GM19023 (cell line): Measurements from ENCODE around the gene E4F1.

Source experiments
- ATAC-seq: cut with Tn5 transposase; IDR thresholded peaks from one replicate; pipeline ENCODE4 v1.9.1; 2021; ENCODE audit warnings: mild to moderate bottlenecking, moderate library complexity; ENCODE audit not compliant: unreplicated experiment

The E4F1 gene

DNA sequence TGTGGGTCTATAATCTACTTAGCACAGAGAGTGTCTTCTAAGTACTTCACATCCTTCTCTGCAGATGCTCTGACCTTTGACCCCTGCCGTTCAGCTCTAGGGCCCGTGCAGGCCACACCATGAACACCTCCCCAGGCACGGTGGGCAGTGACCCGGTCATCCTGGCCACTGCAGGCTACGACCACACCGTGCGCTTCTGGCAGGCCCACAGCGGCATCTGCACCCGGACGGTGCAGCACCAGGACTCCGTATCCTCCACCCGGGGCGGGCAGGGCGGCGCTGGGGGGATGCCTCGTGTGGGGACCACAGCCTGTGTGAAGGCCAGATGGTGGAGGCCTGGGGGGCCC, 17.5 kb upstream of the E4F1 start:
- peak; percentile 12 for ATAC-seq

DNA sequence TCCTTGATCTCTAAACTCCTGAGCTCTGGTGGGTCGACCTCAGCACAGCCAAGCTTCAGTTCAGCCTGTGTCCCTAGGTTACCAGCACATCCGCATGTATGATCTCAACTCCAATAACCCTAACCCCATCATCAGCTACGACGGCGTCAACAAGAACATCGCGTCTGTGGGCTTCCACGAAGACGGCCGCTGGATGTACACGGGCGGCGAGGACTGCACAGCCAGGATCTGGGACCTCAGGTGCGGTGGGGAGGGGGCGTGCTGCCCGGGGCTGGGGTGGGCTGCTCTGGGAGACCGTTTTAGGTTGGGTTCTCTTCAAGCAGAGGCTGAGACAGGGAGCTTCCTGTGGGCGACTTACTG, 17.0 kb upstream of the E4F1 start:
- no peak for ATAC-seq

DNA sequence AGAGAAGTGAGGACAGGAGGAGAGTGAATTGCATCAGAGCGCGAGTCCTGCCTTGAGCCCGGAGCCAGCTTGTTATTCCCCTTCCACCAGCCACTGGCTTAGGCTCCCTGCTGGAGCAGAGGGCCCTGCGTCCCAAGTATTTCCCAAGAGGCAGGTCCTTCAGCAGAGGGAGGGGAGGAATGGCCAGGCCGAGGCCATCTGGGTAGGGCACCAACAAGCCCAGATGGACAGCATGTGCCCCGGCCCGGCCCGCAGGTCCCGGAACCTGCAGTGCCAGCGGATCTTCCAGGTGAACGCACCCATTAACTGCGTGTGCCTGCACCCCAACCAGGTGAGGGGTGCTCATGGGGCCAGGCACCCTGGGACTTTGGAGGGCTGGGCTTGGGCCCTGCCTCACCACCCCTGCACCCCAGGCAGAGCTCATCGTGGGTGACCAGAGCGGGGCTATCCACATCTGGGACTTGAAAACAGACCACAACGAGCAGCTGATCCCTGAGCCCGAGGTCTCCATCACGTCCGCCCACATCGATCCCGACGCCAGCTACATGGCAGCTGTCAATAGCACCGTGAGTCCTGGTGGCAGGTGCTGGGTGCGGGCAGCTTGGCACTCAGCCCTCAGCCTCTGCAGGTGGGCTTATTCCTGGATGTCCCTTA, 16.5 kb upstream of the E4F1 start:
- ATAC-seq, result no peak

DNA sequence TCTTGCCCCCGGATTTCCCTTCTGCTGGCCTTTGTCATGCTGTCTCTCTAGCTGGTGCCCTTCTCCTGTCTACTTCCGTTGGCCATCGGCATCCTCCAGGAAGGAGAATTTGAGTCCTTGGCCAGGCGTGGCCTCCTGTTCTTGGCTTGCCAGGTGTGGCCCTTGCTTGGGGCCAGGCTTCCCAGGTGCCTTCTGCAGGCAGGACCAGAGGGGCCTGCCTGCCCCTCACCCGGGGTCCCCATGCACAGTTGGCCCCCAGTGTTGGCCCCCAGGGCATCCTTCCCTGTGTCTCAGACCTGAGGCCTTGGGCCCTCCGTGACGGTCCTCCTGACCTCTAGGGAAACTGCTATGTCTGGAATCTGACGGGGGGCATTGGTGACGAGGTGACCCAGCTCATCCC, 15.5 kb upstream of the E4F1 start:
- no peak for ATAC-seq

DNA sequence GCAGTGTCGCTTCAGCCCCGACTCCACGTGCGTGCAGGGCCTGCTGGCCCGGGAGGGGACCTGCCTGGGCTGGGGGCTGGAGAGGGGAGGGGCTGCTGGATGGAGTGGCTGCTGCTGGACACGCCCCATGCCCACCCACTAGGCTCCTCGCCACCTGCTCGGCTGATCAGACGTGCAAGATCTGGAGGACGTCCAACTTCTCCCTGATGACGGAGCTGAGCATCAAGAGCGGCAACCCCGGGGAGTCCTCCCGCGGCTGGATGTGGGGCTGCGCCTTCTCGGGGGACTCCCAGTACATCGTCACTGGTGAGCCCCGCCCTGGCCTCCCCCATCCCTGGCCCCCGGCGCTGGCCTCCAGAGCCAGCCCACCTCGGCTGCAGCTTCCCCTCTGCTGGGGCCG, 15.1 kb upstream of the E4F1 start:
- ATAC-seq, result no peak

DNA sequence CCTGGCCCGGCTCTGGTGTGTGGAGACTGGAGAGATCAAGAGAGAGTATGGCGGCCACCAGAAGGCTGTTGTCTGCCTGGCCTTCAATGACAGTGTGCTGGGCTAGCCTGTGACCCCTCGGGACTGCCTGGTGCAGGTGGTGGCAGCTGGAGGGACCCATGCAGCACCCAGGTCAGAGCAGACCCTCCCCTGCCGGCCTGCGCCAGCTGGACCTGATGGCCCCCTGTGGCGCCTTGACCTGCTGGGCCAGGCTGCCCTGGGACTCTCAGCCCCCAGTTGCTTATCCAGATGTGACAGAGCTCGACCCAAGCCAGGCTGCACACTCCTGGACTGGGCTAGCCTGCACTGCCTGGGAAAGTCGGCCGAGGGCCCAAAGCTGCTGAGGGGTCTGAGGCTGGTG, 14.6 kb upstream of the E4F1 start:
- no peak for ATAC-seq

DNA sequence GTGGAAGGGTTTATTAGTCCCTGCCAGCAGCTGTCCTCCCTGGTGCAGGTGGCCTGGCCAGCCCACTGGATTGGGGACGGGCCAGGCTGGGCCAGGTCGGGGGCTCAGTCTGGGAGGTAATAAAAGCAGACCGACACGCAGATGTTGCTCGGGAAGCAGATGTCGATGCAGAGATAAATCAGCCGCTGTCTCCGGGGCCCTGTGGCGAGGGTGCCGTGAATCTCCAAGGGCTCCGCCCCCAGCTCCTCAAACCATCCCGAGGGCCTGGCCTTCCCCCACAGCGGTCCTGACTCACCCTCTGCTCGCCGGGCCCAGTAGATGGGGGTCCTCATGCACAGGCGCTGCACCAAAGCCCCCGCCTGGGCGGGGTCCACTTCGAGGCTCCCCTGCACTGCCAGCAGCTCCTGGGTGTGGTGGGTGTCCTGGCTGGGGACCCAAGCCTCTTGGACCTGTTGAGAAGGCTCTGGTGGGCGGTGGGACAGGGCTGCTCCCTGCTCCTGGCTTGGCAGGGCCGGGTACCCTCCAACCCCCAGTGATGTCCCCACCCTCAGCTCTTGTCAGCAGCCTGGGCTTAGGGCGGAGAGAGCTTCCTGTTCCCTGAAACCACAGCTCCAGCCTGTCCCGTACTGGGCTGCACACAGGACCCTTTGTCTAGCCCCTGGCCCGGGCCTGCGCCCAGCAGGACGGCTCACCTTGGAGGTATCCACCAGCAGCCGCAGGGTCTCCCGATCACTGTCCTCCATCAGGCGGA, 14.0 kb upstream of the E4F1 start:
- ATAC-seq, result no peak

DNA sequence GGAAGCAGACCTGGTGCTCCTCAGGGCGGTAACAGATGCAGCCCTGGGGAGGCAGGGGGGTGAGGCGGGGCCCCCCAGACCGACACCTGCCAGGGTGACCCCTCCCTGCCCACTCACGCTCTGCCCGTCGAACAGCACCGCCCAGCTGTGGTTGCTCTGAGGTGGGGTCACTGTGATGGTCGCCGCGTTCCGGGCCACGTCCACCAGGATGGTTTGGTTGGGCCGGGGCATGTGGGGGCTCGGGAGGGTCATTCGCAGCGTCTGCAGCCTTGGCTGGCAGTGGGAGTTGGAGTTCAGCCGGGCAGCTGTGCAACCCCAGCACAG, 13.4 kb upstream of the E4F1 start:
- no peak for ATAC-seq

DNA sequence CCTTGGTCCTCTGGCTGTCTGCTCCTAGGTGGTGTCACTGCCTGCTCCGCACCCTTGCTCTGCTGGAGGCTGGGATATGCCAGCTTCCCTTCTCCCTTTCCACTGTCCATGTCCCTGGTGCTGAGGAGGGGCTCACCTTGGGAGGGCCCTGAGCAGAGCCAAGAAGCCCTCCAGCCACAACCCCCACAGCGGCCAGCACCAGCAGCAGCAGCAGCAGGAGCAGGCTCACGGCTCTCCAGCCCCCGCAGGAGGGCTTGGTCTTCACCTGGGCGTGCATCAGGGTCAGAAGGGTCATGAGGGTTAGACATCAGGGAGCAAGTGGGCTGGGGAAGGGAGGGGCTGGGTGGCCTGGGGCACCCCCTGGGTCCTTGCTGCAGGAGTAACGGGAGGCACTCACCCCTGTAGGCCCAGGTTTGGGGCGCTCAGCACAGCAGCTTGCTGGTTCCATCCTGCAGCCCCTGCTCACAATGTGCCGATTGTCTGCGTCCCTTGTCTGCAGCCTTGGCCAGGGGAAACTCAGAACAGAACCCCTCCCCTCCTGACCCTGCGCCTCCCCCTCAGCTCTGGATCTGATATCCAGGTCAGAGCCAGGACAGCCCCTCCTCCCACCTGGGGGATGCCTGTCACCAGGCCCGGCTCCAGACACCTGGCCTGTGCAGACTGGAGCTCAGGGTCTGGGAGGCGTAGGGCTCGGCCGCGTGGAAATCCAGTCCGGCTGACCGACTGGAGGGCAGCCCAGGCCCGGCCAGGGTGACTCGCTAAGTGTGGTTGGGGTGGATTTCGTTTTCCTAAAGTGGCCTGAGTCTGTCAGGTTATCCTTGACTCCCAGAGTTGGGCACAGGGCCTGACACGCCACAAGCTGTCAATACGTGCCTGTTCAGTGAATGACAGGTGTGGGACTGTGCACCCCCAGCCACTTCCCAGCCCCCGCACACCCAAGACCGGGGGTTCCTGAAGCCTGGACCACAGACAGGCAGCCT, 12.7 kb upstream of the E4F1 start, which contains the start of gene BRICD5:
BRICD5 (minus strand) TSS at position 478 of the 980 bp plus-strand sequence; CDS start at position 448, 30 bp downstream.
- ATAC-seq, result no peak

DNA sequence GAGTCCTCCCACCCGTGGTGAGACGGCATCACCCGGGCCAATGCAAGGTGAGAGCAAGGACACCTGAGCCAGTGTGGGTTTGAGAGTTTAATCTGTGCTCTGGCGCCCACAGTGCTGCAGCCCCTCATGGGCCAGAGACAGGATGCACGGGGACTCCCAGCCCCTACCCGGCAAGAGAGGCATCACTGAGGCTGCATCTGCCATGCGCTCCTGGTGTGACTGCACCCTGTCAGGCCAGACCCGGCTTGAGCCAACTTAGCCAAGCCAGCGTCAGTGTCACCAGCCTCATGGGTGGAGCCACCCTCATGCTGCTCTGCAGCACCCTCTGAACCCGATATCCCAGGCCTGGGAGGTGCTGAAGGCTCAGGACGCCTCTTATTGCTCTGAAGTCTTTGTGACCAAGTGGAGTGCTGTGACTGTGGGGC, 11.5 kb upstream of the E4F1 start:
- ATAC-seq, result no peak

DNA sequence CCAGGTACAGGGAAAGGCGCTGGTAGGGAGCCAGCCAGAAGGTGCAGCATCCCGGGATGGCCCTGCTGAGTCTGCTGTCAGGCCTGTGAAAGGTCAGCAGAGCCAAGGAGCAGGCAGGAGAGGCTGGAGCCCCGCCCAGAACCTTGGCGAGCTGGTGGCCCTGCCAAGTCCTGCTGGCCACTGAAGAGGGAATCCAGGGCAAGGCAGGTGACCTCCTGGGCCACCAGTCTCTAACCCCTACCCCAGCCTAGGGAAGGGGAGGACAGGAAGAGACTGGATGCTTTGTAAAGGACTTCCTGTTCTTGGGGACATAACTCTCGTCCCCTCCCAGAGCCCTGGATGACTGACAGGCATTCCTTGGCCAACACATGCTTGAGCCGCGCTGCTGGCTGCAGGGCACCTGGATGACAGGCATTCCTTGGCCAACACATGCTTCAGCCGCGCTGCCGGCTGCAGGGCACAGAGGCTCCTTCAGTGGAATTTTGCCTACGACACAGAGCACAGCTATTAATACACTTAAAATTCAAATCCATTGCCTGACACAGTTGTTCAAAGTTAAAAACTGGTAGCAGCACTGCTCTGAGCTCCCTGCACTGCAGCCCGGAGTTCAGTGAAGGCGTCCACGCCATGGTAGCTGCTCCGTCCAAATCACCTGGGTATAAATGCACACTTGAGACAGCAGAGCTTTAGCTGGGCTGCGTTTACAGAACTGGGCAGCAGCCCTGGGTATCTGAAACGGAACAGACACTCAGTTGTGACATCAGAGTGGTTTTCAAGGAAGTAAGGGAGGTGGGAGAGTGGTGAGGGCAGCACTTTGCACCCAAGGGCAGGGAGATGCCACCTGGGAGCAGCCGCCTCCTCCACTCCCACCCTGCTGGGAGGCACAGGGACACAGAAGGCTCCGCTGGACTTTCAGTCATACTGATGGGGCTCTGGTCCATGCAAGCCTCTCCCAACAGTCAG, 10.7 kb upstream of the E4F1 start:
- ATAC-seq, result no peak

DNA sequence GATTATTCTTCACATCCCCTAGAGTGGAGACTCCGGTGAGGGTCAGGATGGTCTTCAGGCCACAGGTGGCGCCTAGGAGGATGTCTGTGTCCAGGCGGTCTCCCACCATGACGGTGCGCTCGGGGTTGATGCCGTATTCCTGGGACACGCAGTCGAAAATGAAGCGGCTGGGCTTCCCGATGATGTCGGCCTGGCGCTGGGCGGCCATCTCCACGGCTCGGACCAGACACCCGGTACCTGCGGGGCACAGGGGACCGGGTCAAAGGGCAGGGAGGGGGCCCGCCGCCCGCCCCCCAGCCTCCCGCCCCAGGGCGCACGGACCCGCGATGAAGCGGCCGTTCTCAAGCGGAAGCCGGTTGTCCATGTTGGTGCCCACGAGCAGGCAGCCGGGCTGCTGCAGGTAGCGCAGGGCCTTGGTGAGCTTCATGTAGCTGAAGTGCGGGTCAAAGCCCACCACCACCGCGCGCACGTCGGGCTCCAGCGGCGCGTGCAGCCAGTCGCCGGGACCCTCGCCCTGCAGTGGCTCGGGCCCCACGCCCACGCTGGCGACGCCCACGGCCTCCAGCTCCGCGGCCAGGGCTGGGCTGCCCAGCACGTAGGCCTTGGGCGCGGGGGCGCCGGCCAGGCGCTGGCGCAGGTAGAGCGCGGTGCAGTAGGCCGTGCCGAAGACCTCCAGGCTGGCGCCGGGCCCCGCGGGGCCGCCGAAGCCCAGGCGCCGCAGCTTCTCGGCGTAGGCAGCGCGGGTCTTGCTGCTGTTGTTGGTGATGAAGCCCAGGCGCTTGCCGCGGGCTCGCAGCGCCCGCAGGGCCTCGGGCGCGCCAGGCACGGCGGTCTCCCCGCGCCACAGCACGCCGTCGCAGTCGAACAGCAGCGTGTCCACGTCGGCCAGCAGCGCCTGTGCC, 9.3 kb upstream of the E4F1 start:
- peak; percentile 5 for ATAC-seq

DNA sequence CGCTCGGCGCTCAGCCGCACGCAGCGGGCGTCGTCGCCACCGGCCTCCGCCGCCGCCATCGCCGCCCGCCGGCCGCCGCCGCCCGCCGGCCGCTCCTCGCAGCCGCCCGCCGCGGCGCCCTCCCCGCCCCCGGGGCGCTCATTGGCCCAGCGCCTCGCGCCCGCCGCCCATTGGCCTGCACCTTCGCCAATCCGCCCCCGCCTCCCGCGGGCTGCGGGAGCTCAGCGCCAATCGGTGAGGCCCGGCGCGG, 8.7 kb upstream of the E4F1 start, which contains the start of gene PGP:
PGP (minus strand) TSS at position 122 of the 250 bp plus-strand sequence; CDS start at position 59, 63 bp downstream.
- peak; percentile 88 for ATAC-seq

DNA sequence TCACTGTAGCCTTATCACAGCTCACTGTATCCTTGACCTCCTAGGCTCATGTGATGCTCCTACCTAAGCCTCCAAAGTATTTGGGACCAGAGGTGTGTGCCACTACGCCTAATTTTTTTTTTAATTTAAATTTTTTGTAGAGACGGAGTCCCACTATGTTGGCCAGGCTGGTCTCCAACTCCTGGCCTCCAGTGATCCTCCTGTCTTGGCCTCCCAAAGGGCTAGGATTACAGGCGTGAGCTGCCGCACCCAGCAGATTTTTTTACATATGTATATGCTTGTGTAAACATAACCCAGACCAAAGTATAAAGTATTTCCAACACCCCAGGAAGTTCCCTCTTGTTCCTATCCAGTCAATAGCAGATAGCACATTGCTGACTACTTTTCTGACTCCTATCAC, 7.1 kb upstream of the E4F1 start:
- no peak for ATAC-seq

DNA sequence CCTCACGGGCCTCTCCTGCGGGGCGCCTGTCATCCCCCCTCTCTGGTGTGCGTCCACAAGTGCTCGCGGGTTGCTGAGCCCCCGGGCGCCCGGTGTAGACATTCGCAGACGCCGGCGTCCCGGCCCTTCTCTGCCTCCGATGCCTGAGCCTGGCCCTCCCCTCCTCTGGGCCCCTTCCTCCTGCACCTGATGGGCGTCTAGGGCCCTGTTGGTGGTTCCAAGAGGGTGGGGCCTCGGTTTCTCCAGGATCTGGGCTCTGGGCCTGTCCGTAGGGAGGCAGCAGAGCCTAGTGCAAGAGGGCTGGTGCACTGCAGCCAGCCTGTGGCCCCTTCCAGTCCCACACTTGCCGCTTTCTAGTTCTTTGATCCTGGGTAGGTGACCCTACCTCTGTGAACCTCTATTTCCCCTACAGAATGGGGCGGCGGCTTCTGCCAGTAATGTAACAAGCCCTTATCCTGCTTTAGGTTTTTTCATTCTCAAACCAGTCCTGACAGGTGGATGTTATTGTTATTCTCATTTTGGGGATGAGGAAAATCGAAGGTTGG, 623 bp downstream of the E4F1 start:
- peak; percentile 15 for ATAC-seq

DNA sequence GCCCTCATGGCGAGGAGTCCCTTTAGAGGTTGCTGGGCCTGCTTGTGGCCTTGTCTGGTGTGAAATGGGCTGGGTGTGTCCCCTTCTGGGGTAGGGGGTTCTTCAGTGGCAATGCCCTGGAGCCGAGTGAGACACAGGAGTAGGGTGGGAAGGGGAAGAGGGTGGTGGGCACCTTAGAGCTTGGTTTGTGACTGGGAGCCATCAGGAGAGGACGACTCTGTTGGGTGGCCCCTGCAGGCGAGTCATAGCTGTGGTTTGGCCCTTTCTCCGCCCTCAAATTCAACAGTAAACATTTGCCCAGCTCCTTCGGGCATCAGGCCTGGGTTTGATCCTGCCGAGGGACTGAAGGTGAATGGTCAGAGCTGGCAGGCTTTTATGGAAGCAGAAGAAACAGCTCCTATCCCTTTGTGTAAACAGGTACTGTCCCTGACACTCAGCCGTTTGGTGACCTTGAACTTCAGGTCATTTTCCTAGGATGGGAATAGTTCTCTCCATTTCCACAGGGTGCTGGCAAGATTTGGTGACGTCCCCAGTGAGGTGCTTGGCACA, 2.9 kb downstream of the E4F1 start:
- no peak for ATAC-seq

DNA sequence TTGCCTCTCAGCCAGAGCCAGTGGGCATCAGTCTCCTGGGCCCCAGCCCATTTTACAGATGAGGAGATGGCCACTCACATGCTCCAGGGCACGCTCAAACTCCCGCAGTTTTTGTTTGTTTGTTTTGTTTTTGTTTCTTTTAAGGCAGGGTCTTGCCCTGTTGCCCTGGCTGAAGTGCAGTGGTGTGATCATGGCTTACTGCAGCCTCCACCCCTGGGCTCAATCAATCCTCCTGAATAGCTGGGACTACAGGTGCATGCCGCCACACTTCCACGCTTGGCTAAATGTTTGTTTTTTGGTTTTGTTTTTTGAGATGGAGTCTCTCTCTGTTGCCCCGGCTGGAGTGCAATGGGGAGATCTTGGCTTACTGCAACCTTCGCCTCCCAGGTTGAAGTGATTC, 3.5 kb downstream of the E4F1 start:
- ATAC-seq, result no peak

DNA sequence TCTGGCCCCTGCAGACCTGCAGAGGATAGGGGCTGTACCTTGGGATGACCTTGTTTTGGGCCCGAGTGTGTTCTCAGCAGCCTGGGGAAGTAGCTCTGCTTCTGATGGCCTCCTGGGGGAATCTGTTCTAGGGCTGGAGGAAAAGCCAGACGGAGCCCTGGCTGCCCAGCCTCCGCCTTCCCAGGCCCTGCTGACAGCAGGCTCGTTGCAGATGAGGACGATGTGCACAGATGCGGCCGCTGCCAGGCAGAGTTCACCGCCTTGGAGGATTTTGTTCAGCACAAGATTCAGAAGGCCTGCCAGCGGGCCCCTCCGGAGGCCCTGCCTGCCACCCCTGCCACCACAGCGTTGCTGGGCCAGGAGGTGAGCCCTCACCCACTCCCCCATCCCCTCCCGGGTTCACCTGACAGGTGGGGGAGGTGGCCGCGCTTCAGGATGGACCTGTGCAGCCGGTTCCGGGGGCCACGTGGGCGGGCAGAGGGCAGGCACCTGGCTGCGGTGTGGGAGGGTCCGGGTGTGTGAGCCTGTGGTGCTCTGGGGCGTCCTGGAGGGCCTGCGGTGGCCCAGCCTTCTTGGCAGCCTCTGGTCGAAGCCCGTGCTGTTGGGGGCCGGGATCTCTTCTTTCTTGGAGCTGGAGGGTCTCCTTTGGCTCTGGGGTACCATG, 4.9 kb downstream of the E4F1 start:
- ATAC-seq, result no peak

DNA sequence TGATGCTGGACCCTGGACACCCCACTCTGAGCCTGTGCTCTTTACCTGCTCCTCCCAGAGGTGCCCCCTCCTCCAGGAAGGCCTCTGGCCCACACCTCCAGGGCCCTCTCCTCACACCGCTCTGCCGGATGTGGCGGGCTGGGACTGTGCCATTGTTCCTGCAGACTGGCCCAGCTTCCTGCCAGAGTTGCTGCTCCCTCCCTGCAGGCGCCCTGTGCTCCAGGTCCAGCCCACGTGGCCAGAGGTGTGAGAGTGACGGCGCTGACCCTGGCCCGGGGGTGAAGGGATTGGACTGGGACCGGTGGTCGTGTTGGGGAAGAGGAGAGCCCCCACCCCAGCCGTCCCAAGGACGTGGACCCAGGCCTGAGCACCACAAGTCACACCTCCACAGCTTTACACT, 5.7 kb downstream of the E4F1 start:
- ATAC-seq, result no peak
